CD4-positive, alpha-beta T cell treated with Interleukin-1 beta for 1 hour (primary cell): ENCODE results near the gene PAPOLA.
"Not testable (repeated sequence)": the region's sequence is repeated elsewhere in the genome, so short reads cannot be mapped to it uniquely, and the experiment has no call there.

Experiments
- DNase-seq, 2 donors: peaks; one replicate each; pipeline ENCODE4 v3.0.0-alpha.2; 2020 to 2022

Gene PAPOLA

DNA sequence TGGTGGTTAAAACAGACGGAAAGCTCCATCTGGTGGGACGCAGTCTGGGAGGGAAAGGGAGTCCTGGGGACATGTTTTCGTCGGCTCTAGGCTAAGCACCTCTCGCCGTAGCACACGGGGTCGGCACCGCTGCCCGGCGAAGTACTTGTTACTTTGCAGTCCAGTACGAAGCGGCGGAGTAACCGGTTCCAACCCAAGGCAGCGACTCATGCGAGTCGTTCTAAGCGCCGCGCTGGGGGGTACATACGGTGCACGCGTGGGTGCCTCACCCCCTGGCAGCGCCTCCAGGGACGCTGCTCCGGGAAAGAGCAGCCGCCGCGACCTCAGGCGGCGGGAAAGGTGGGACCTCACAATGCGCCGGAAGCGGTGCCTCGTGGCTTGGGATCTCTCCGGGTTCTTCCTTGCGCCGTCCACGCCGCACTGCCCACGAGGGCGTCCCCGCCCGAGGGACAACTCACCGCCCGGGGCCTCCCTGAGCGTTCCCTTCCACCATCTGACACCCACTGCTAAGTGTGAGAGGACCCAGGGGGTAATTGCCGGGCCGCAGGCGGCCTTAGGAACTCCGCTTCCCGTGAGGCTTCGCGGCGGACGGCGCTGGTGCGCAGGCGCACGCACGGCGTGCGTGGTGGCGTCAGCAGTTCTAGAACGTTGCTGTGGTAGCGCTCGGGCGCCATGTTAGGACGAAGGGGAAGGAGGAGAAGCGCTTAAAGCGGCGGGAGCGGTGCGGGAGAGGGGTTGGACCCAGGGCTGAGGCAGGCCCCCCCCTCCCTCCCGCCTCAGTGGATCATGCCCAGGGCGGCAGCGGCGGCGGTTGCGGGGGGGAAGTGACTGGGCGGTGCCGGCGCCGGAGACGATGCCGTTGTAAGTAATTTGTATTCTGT is at the start of gene PAPOLA:
Gene PAPOLA (plus strand): TSS at position 643 of the 881 bp plus-strand sequence. CDS start 211 bp downstream, at position 854.
- DNase-seq: peak; percentile 96

DNA sequence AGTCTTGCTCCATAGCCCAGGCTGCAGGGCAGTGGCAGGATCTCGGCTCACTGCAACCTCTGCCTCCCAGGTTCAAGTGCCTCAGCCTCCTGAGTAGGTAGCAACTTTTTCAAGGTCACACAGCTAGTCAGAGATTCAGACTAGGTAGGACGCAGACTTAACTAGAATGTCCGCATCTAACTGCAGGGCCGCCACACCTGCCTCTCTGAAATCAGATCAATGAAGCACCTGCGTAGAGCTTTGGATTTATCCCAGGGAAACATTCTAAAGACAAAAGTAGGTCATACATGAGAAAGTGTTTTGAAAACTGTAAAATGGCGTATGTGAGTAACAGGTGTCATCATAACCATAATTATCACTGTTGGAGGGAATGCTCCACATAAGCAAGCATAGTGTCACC is 49.5 kb upstream of the PAPOLA start:
- no peak for DNase-seq

DNA sequence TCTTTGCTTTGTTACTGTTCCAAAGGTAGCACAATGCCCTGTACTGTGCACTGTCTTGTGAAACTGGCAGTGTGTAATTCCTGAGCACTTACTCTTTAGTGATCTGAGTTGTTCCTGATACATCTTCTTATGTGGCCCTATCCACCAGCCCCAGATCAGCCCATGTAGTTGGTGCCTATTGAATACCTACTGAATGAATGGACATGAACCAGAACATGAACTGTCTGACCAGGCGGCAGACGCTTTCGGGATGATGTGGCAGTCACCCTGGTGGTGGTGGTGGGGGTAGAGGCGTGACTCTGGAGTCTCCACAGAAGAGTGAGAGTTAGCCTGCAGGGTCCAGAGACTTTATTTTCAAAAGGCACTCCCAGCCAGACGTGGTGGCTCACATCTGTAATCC is 46.6 kb upstream of the PAPOLA start:
- no peak for DNase-seq

DNA sequence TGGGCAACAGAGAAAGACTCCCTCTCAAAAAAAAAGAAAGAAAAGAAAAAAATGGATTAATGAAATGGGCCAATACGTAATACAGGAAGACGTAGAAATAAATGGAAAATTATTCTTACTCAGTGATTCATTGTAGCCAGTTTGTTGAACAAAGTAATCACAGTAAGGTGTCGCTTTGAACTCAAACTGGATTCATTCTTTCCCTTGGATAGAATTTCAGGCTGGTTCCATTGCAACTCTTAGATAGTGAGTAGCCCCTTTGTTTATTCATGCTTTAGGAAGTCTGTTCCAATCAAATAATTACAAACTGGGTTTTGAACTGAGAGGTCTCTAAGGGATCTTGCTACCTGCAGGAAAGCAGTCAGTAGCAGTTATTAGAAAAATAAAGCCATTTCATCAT is 42.3 kb upstream of the PAPOLA start:
- DNase-seq: no peak

DNA sequence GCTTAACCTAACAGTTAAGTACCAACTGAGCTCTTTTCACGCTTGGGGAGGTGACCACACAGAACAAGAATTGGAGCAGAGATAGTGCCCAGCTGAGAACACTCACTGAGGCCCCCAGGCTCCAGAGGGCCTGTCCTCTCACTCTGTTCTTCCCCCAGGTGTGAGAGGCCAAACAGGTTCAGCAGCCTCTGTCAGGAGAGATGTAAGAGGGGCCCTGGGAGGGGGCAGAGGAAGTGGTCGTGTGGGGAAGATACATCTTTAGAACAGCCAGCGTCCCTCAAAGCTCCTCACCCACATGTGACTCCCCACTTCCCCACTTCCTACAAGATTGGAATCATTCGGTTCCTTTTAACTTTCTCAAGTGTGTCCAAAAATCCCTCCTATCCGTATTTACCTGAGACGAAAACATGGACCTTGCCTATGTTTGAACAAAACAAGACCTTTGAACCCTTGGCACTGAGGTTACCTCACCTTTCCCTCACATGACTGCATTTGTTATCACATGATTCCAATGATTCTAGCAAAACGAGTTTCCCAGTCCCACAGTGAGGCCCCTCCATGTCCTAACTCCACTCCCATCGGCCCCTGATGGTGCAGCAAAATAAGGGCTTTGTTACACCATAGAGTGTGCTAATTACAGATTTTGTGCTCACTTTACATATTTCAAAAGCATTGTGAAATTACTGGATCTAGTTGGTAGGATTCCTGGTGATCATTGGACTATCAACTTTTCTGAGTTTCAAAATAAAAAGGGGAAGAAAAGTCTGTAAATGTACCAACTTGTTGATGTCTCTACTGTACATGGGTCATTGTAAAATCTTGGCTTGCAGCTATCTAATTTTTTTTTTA is 40.0 kb upstream of the PAPOLA start:
- DNase-seq: no peak

DNA sequence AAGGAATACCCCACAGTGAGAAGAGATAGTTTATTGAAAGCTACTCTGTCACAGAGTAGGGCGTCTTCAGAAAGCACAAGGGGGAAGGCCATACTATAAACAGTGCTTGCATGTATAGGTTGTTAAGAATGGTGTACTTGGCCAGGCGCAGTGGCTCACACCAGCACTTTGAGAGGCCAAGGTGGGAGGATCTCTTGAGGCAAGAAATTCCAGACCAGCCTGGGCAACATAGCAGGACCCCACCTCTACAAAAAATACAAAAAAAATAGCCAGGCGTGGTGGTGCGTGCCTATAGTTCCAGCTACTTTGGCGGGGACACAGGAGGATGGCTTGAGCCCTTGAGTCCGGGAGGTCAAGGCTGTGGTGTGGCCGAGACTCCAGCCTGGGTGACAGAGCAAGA is 38.0 kb upstream of the PAPOLA start:
- no peak for DNase-seq

DNA sequence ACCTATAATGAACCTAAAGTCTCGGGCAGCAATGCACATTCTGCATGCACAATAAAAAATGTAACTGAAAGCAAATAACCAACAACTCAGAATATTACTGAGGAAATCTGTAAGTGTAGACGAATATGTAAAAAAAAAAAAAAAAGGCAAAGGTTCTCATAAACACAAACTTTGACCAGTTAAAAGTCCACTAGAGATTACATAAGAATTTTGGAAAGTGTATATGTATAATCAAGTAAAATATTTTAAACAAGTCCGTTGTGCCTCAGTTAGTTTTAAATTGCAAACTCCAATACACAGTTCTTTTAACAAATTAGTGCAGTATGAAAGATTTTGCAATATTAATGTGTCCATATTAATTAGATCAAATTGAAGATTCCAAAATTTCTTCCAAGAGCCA is 35.3 kb upstream of the PAPOLA start:
- no peak for DNase-seq

DNA sequence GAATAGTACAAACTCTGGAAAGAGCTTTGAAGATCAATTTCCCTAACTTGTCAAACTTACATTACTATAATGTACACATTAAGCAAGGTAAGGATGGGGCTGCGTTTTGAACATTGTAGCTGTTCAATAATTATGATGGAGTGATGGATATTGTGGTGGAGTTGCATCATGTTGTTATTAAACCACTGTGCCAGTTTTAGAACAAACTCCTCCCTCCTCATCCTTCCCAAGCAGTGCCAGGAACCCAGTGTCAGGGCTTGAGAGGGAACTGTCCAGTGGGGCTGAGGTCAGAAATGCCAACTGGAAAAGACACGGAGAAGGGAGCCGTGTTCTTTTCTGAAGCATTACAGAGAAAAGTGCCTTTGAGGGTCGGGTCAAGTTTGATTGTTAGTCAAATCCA is 31.9 kb upstream of the PAPOLA start:
- DNase-seq: no peak

DNA sequence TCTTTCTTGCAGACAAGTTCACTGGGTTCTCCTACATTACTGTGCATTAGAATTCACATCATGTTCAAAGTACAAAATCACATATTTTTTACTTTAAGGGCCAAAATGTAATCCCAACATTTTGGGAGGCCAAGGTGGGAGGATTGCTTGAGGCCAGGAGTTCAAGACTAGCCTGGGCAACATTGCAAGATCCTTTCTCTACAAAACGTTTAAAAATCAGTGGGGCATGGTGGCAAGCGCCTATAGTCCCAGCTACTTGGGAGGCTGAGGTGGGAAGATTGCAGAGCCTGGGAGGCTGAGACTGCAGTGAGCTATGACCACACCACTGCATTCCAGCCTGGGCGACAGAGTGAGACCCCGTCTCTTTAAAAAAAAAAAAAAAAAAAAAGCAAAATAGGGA is 31.2 kb upstream of the PAPOLA start:
- not testable (repeated sequence) for DNase-seq

DNA sequence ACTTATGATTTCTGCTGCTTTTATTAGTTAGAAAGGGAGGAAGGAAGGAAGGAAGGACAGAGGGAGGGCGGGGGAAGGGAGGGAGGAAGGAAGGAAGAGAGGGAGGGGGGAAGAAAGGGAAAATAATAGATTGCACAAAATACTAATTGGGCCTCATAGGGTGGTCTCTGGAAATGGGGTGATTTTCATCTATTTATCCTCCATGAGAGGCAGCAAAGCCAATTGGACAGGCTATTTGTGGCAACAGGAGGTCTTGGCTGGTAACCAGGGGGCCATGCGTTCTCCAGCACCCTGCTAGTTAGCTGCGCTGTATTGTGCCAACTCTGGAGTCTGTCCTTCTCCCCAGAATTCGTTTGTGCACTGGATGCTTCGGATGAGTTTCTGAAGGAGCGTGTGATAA is 24.1 kb upstream of the PAPOLA start:
- no peak for DNase-seq

DNA sequence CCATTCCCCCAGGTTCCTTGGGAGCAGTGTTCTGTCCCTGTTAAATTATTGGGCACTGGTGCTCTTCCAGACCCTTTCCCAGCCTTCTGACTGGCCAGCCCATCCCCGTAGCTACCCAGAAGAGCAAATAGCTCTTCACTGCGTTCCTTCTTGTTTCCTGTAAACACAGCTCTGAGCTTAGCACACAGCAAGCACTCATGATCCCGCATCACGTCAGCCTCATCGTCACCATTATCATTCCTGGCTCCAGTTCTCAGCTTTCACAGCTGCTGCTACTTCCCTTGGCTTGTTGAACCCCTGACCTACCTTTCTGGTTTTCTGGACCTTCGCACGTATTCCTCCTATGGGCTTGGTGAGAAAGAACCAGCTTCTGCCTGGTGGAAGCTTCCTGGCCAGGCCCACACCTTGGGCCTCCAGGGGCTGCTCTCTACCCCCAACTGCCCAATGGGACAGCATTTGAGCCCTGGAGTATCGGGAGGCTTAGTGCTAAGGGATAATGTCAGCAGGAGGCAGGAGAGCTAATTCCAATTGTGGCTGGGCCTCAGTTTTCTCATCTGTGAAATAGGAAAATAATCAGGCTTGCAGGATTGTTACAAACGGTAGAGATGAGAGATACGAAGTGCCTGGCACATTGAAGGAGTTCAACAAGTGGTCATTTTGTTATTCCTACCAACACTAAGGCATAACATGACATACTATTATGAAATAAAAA is 22.6 kb upstream of the PAPOLA start:
- no peak for DNase-seq

DNA sequence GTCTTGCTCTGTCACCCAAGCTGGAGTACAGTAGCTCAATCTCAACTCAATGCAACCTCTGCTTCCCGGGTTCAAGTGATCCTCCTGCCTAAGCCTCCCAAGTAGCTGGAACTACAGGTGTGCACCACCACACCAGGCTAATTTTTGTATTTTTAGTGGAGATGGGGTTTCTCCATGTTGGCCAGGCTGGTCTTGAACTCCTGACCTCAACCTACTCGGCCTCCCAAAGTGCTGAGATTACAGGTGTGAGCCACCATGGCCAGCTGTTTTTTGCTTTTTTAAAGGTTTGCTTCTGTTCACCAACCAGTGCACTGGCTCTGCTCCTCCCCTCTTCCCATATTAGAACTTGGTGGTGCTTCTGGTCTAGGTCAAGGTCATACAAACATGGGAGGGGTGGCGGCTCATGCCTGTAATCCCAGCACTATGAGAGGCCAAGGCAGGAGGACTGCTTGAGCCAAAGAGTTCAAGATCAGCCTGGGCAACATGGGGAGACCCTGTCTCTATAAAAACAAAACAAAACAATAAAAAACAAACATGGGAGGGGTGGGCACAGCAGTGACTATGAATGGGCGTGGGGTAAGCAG is 20.4 kb upstream of the PAPOLA start:
- DNase-seq: no peak

DNA sequence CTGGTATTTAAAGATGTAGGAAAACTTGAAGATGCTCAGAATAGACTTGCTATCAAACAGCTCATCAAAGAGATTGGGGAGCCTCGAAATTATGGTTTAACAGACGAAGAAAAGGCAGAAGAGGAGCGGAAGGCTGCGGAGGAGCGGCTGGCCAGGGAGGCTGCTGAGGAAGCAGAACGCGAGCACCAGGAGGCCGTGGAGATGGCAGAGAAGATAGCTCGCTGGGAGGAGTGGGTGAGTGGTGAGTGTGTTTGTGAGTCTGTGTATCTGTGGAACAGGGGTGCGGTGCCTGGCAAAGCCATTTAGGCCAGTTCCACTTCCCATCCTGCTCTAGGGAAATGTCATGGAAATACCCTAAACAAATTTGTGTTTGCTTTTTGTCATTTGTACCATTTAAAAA is 19.2 kb upstream of the PAPOLA start:
- no peak for DNase-seq

DNA sequence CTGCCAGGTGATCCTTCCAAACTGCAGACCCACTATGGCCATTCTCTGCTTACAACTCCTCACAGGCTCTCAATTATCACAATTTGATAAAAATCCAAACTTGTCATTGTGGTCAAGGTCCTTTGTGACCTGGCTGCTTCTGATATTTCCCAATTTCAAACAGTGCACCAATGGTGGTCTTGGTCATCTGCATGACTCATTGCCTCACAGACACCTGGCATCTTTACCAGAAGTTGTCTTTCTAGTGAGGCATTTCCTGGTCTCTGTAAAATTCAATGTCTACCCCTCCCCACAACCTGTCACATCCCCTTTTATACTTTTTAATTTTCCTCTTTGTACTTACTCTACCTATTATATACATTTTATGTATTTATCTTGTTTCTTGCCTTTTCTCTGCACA is 17.8 kb upstream of the PAPOLA start:
- no peak for DNase-seq

DNA sequence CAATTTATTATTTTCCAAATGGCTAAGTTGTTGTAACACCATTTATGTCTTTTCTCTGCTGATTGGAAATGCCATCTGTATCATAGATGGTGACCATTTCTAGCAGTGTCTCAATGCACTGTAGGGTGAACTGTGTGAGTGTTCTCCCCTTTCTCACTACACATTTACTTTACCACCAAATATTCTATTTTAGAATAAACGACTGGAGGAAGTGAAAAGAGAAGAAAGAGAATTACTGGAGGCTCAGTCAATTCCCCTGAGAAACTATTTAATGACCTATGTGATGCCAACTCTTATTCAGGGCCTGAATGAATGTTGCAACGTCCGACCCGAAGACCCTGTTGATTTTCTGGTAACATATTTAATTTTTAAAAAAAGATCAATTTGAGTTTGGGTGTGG is 15.5 kb upstream of the PAPOLA start:
- no peak for DNase-seq

DNA sequence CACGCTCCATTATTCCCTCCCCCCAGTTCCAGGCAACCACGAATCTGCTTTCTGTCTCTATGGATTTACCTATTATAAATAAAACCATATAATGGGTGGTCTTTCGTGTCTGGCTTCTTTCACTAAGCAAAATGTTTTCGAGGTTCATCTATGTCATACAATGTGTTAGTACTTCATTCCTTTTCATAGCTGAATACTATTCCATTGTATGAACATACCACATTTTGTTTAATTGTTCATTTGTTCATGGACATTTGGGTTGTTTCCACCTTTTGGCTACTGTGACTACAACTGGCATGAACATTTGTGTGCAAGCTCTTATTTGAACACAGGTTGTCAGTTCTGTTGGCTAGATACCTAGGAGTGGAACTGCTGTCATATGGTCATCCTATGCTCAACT is 12.9 kb upstream of the PAPOLA start:
- DNase-seq: no peak

DNA sequence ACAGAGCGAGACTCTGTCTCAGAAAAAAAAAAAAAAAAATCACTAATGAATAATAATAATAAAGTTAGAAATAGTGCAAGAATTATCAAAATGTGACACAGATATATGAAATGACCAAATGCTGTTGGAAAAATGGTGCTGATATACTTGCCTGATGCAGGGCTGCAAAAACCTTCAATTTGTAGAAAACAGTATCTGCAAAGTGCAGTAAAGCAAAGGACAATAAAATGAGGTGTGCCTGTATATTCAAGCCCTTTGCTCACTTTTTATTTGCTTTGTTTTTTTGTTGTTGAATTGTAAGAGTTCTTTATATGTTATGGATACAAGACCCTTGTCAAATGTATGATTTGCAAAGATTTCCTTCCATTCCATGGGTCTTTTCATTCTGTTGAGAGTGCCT is 9.0 kb upstream of the PAPOLA start:
- DNase-seq: no peak

DNA sequence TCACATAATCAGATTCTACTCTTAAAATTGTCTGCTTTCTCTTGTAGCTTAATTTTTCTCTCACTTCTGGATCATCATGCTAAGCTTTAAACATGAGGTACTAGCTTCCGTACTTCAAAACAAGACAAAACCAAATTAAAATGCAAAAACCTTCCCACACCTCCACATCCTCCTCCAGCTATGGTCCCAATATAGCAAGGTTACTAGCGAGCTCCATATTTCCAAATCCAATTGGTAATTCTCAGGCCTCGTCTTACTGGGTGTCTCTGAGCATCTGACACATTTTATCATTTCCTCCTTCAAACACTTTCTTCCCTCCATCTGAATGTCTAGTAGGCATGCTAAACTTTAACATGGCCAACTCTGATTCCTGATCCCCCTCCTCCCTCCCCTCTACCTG is 7.9 kb upstream of the PAPOLA start:
- no peak for DNase-seq

DNA sequence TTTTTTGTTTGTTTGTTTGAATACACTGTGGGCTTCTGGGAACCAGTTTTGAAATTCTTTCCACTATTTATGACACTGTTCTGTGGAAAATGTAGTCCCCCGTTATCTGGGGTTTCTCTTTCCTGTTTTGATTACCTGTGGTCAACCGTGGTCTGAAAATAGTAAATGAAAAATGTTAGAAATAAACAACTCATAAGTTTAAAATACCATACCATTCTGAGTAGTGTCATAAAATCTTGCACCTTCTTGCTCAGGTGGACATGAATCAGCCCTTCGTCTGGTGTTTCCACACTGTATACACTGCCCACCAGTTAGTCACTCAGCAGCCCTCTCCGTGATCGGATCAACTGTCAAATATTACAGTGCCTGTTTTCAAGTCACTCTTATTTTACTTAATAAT is 5.1 kb upstream of the PAPOLA start:
- DNase-seq: no peak

DNA sequence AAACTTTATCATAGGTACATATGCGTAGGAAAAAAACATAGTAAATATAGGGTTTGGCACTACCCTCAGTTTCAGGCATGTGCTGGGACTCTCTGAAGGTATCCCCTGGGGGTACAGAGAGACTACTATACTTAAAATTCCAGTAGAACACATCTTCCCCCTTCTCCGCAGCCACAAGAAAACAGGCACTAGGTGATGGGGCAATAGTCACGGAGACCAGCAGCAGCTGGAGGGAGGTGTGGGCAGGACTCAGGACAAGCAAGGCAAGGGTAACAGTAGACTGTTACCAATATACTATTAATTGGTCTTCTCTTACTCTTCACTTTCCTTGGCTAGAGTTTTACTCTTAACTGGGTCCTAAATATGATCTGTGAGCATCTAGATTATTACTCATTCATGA is 4.6 kb upstream of the PAPOLA start:
- DNase-seq: no peak

DNA sequence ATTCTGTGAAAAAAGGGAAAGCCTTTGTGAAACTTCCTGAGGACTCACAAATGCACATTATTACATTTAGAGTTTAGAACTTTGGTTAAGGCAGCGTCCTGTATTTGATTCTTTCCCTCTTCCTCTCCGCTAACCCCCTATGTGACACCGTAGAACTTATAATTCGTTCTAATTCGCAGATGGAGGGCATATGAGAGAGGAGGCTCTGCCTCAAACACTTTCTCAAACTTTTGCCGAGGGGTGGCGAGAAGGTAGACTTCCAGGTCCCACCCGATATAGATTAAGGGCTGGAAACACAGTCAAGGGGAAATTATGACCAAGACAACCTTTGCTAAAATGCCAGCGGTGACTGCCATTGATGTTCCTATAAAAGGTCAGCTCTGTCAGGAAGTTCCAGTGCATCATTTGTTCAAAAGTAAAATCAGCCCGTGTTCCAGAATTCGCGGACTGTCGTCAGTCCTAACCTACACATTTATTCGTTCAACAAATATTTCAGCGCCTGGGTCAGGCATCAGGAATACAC is 904 bp upstream of the PAPOLA start:
- no peak for DNase-seq

DNA sequence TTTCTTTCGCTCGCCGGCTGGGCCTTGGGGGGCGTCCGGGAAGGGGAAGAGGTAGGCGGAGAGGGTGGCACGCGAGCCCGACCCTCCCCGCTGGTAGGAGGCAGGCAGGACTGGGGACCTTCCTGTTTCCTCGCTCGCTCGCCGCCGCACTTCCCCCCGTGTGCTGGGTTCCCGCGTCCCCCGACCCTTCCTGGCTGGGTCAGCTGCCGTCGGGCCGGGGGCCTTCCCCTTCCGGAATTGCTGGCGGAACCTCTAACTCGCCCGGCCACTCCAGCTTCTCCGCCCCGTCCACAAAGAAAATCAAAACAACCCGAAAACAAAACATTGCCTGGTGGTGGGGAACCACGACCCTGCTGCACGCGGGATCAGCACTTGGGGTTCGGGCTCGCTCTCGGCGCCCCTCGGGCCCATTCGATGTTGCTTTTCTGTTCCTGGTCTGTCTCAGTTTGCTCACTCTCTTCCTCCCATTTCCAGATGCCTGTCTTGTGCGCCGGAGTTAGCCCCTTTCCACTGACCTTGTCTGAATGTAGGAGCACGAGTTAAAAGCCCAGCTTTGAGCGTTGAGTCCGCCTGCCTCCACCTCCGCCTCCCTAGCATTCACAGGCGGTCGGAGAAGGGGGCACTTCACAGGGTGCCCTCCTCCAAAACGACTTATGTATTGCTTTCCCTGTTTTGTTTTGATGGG is 581 bp downstream of the PAPOLA start:
- peak in 1 of 2 donors; percentile 63 for DNase-seq
